HG03378 (cell line): ENCODE measurements around the gene PRR15L.
A peak's percentile ranks its signal among the peaks of the same experiment; 100 is the strongest.
"Not testable (repeated sequence)": the region's sequence is repeated elsewhere in the genome, so short reads cannot be mapped to it uniquely, and the experiment has no call there.

ENCODE experiments used
- ATAC-seq: cut with Tn5 transposase; IDR thresholded peaks from one replicate; pipeline ENCODE4 v1.9.1; 2021; ENCODE audit warnings: mild to moderate bottlenecking, moderate library complexity; ENCODE audit not compliant: unreplicated experiment

PRR15L gene

GRCh38 chr17:47989159-47989558 lies 31.5 kb upstream of the PRR15L start:
- no peak for ATAC-seq

- not testable (repeated sequence) for ATAC-seq
Measured at GRCh38 chr17:47988445-47988844, 30.8 kb upstream of the PRR15L start.

- ATAC-seq, result no peak
Measured at GRCh38 chr17:47987240-47987835, 29.7 kb upstream of the PRR15L start.

GRCh38 chr17:47986520-47986919 lies 28.8 kb upstream of the PRR15L start:
- ATAC-seq, result no peak

- no peak for ATAC-seq
Measured at GRCh38 chr17:47983492-47984223, 26.0 kb upstream of the PRR15L start.

- no peak for ATAC-seq
Measured at GRCh38 chr17:47982645-47983390, 25.1 kb upstream of the PRR15L start.

- no peak for ATAC-seq
Measured at GRCh38 chr17:47982091-47982617, 24.5 kb upstream of the PRR15L start.

GRCh38 chr17:47981462-47981861 lies 23.8 kb upstream of the PRR15L start:
- no peak for ATAC-seq

- ATAC-seq, result no peak
Measured at GRCh38 chr17:47980541-47980940, 22.9 kb upstream of the PRR15L start.

- ATAC-seq, result no peak
Measured at GRCh38 chr17:47978324-47978723, 20.6 kb upstream of the PRR15L start.

GRCh38 chr17:47975823-47976205 lies 18.1 kb upstream of the PRR15L start:
- ATAC-seq, result no peak

GRCh38 chr17:47975189-47975822 lies 17.6 kb upstream of the PRR15L start:
- no peak for ATAC-seq

- ATAC-seq, result no peak
Measured at GRCh38 chr17:47973541-47973940, 15.9 kb upstream of the PRR15L start.

GRCh38 chr17:47970725-47971499 lies 13.2 kb upstream of the PRR15L start, which contains the start of gene CDK5RAP3:
TSS of gene CDK5RAP3 (plus strand) at chr17:47971113. CDS start at chr17:47971147, 34 bp downstream.
- ATAC-seq, result peak; percentile 90

GRCh38 chr17:47969930-47970724 lies 12.4 kb upstream of the PRR15L start:
- no peak for ATAC-seq

- ATAC-seq, result no peak
Measured at GRCh38 chr17:47968836-47969235, 11.2 kb upstream of the PRR15L start.

- ATAC-seq, result no peak
Measured at GRCh38 chr17:47967607-47968252, 10.0 kb upstream of the PRR15L start.

- ATAC-seq, result no peak
Measured at GRCh38 chr17:47966079-47966519, 8.4 kb upstream of the PRR15L start.

GRCh38 chr17:47964856-47965255 lies 7.2 kb upstream of the PRR15L start:
- ATAC-seq, result no peak
